ENCODE results near the gene CCL22.
A peak's percentile ranks its signal among the peaks of the same experiment; 100 is the strongest.
"Not testable (repeated sequence)": the region's sequence is repeated elsewhere in the genome, so short reads cannot be mapped to it uniquely, and the experiment has no call there.

CCL22 gene

DNA sequence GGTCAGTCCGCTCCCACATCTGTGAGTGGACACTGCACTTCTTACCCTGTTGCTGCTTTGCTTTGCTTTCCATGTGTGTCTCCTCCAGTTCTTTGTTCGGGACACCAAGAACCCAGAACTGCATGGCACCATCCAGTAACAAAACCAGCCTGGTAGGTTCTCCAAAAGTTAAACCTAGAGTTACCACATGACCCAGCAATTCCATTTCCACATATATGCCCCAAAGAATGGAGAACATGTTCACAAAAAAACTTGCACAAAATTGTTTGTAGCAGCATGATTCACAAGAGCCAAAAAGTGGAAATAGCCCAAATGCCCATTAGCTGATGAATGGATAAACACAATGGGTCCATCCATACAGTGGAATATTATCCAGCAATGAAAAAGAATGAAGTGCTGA is 10.3 kb upstream of the CCL22 start:
- DNase-seq, result no peak

DNA sequence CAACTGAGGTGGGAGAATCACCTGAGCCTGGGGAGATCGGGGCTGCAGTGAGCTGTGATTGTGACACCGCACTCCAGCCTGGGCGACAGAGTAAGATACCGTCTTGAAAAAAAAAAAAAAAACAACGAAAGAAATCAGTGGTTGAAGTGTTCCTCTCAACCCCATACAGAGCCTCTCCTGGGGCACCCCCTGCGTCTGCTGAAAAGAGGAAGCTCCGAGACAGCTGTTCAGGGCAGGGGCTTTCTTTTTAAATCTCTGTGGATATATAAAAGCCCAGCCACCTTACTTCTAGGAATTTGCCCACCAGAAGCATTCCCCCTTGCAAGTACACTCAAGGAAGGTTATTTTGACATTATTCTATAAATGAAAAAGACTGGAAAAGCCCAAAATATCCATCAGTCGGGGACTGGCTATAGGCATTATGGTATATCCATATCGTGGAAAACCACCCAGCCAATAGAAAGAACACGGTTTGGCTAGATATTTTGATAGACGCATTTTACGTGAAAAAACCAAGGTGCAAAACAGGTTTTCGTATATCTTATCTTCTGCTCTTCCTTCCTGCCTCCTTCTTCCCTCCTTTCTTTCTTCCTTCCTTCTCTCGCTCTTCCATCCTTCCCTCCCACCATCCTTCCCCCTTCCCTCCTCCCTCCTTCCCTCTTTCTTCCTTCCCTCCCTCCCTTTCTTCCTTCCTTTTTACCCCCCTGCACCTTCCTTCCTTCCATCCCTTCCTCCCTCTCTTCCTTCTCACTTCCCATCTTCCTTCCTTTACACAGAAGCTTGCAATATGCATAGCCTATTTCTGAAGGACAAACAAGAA is 9.2 kb upstream of the CCL22 start:
- DNase-seq, result peak; percentile 42

DNA sequence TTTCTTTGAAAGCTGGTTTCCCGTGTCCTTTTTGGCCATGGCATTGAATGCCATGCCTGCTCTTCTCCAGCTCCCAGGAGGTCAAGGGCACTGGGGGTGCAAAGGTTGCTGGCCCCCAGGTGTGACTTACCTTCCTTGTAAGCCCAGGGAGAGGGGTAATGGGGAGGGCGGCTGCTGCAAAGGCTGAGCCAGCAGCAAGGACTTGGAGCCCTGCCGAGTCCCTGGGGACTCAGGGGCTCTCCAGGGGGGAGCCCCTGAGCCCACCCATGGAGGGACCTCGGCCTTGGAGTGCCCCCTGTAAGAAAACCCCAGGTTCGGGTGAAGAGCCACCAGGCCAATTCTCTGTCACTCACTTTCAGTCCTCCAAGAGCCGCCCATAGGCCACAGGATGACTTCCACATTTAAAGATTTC is 5.9 kb upstream of the CCL22 start:
- no peak for DNase-seq

DNA sequence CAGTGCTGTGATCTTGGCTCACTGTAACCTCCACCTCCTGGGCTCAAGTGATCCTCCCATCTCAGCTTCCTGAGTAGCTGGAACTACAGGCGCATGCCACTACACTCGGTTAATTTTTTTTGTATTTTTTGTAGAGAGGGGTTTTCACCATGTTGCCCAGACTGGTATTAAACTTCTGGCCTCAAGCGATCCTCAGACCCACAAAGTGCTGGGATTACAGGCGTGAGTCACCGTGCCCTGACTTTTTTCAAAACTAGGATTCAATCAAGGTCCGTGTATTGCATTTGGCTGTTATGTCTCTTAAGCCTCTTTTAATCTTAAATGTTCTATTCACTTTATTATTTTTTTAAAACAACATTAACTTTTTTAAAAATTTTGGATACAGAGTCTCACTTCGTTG is 4.3 kb upstream of the CCL22 start:
- DNase-seq, result no peak

DNA sequence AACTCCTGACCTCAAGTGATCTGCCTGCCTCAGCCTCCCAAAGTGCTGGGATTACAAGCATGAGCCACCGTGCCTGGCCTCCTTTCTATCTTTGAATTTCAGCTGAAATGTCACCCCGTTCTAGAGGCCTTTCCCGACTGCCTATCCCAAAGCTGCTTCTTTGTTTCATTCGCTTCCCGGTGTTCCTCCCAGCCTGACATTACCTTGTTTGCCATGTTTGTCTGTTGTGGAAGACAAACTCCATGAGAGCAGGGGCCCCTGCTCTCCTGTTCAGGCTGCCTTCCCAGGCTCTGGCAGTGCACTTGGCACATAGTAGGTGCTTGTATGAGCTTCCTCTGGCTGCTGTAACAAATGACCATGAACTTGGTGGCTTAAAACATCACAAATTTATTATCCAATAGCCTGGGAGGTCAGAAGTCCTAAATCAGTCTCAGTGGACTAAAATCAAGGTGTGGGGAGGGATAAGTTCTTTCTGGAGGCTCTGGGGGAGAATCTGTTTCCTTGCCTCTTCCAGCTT is 2.6 kb upstream of the CCL22 start:
- no peak for DNase-seq

DNA sequence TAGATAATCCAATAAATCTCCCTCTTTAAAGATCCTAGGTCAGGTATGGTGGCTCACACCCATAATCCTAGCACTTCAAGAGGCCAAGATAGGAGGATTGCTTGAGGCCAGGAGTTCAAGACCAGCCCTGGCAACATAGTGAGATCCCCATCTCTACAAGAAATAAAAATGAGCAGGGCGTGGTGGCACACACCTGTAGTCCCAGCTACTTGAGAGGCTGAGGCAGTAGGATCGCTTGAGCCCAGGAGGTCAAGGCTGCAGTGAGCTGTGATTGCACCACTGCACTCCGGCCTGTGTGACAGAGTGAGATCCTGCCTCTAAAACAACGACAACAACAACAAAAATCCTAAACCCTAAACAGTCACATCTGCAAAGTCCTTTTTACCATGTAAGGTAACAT is 2.0 kb upstream of the CCL22 start:
- no peak for DNase-seq

DNA sequence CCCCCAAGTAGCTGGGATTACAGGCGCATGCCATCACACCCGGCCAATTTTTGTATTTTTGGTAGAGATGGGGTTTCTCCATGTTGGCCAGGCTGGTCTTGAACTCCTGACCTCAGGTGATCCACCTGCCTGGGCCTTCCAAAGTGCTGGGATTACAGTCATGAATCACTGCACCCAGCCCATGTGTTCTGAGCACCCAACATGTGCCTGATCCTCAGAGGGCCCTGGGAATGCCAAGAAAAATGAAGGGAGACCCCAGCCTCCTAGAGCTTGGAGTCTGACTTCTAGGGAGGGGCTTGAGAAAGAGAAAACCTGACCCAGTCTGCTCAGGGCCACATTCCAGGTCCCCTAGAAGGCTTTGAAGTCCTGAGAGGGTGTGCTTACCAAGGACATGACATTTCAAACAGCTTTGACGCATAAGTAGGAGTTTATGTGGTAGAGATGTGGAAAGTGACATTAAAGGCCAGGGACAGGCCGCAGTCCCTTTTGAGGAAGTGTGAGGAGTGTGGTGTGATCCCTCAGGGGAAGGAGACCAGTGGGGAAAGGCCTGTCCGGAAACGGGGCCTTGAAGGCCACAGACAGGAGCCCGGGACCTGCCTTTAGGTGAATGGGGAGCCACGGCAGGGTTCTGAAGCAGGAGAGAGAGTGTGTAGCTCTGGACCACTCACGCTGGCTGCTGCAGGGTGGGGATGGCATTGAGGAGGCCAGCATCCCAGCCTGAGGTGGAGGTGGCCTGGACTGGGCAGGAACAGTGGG is 1.1 kb upstream of the CCL22 start:
- DNase-seq, result peak; percentile 7

DNA sequence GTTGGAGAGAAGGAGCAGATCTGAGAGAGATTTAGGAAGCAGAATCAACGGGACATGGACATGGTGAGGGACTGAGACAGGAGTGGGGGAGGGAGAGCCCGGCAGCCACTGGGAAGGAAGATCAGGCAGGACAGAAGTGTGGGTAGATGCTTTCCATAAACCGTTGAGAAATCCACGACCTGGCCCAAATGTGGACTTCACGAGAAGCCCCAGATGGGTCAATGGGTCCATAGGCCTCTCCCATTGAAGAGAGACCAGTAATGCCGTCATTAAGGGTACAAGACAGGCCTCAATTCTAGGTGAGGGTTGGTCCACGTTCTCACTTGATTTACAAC is 530 bp upstream of the CCL22 start:
- no peak for DNase-seq

DNA sequence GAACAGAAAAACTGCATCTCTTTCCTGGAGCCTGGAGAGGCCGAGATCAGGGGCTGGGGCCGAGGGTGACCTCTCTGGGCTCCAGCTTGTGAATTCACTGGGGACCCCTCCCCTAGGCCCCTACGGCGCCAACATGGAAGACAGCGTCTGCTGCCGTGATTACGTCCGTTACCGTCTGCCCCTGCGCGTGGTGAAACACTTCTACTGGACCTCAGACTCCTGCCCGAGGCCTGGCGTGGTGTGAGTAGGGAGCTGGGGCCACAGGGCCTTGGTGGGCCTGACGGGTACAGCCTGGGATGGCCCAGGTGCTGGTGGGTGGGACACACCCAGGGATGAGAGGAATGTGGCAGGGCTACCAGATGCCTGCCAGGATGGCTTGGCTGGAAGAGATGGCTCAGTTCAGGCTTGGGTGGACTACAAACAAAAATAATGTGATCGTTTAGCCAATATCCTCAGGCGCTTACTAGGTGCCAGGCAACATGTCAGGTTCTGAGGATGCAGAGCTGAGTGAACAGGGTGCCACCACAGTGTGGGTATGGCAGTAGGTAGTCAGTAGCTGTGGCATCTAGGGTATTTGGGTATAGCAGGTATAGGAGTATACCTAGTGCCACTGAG is 1.8 kb downstream of the CCL22 start:
- DNase-seq, result no peak

DNA sequence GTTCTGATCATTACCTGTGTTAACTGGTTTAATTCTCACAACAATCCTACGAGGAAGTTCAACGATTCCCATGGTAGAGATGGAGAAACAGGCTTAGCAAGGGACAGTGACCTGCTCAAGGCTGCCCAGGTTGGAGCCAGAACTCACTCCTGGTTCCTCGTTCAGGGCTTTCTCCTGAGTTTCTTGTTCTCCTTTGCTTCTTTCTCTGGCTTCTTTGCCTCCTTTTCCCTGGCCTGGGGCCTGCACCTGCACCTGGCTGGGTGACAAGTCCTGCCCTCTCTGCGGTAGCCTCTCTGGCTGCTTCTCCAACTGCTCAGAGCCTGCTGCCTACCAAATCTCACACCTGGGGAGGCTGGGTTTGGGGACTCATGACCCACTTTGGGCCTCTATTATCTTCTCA is 2.8 kb downstream of the CCL22 start:
- no peak for DNase-seq

DNA sequence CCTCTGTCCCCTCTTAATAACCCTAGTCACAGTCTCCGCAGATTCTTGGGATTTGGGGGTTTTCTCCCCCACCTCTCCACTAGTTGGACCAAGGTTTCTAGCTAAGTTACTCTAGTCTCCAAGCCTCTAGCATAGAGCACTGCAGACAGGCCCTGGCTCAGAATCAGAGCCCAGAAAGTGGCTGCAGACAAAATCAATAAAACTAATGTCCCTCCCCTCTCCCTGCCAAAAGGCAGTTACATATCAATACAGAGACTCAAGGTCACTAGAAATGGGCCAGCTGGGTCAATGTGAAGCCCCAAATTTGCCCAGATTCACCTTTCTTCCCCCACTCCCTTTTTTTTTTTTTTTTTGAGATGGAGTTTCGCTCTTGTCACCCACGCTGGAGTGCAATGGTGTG is 5.6 kb downstream of the CCL22 start:
- no peak for DNase-seq

DNA sequence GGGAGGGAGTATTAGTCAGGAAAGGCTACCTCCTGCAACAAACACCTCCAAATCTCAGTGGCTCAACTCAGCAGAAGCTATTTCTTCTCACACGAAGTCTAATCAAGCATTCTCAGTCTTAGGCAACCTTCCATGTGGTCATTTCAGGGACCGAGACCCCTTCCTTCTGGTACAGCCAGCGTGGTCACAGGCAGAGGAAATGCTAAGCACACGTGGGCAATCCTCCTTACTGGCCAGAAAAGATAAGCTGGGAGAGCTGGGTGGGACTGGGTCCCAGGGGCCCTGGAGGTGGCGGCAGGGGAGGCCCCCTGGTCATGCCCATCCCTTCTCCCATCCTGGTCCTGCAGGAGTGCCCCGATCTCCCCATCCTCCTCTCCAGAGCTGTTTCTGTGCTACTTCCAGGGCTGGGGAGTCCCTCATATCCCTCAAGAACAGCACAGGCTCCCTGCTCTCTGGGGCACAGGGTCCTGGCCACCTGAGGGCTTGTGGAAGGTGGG is 8.0 kb downstream of the CCL22 start:
- DNase-seq, result peak; percentile 45

DNA sequence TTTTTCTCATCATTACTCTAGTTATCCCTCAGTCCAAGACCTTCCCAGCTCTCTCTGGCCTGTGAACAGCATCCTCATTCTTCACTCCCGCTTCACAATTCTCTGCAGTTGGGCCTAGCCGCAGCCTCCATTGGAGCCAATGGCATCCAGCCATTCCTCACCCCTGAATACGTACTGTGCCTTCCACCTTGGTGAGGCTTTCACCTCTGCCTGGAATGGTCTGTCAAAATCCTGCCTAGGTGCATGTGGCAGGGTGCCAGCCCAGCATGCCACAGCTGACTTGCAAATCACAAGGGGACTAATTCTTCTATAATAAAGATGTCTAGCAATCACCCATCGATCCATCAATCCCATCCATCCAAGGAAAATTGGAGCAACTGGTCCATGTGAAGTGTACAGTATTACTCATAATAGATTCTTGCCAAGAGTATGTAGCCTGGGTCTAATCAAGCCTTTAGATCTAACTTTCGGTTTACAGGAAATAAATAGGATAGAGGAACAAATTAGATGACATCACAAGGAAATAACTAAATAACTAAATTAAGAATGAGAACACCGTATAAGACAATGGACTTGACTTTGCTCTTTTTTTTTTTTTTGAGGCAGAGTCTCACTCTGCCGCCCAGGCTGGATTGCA is 8.7 kb downstream of the CCL22 start:
- DNase-seq, result no peak

DNA sequence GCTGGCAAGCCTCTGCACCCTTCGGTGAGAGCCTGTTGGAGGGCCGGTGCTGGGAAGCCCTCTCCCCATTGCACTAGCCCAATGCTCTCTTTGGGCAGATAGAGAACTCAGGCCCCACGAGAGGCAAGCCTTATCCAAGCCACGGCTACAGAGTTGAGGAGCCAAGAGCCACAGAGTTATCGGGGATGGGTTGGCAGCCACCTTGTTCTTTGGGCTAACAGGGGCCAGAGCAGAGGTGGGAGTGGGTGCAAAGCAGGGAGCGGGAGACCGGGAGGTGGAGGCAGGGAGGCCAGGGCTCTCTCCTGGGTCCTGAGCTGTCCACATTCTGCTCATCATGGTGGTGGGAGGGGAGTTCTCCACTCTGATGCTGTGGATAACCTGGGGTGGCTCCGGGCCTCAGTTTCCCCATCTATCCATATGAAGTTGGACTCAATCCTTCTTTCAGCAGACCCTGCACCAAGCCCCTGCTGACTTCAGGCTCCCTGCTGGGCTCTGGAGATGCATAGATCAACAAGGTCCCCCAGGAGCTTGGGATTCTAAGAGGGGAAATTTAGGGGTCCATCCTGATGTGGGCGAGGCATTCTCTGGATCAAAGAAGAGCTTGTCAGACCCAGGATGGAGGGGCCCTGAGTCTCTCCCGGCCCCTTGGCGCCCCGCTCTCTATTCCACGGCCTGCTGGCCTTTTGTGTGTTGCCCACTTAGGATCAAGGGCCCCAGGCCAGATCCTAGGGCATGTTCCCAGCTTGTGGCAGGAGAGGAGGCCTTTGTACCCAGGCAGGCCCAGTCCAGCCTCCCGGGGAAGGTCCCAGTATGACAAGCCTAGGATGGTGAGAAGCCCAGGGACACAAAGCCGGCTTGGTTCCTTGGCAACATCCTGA is 13.2 kb downstream of the CCL22 start:
- DNase-seq, result no peak

DNA sequence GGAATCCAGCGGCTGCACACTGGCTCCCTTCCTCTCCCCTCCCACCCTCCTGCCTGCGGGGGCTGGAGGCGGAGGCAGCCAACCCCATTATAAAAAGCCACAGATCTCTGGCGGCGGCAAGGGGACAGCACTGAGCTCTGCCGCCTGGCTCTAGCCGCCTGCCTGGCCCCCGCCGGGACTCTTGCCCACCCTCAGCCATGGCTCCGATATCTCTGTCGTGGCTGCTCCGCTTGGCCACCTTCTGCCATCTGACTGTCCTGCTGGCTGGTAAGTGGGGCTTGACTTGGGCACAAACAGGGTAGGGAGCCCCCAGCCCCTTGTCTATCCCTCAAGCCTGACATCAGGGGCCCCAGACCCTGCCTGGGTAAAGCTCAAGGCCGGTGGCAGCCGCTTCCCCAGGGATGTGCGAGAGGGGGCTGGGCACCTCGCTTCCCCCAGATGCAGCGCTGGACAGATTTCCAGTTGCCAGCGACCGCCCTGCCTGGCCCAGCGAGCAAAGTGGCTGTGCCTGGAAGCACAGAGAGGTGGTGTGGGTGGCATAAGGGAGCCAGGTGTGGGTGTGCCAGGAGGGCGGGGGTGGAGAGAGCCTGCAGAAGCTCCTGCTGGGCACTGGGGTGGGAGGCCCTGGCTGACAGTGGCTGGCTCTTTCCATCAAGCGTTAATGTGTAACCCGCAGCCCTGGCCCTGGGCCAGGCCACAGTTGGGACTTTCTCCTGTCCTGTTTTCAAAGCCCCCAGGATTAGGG is 14.0 kb downstream of the CCL22 start, which contains the start of gene CX3CL1:
Gene CX3CL1 (plus strand): TSS at position 119 of the 745 bp plus-strand sequence. CDS start 79 bp downstream, at position 198.
- DNase-seq, result no peak

DNA sequence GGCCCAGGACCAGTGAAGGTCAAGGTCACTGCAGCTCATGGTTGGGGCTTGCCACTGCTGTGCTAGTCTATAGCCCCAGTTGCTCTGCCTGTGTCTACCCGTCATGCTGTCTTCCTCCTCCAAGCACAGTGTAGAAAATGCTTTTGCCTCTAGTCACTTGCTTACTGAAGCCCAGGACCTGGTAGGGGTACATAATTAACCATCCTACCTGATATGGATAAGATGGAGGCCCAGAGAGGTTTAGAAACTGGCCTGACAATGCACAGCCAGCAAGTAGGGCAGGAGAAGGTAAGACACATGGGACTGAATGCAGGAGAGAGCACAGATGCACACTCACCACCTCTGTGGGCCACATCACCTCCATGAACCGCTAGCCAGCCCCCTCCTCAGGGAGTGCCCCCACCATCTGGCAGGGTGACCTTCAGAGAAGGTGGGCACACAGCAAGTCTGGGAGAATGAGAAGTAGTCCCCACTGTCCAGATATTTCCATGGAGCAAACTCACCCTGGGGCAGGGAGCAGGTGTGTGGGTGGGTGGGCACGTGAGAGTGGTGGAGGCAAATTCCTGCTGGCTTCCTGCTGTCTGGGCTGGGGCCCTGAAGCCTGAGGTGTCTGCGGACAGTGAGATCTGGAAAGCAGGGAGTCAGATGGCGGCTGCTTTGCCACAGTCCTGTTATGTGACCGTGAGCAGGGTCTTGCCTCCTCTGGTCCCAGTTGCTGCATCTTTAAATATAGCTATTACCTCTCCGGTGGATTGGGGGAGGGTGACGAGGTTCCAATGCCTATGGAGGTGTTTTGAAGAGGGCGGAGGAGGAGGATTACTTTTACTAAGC is 14.7 kb downstream of the CCL22 start:
- no peak for DNase-seq

DNA sequence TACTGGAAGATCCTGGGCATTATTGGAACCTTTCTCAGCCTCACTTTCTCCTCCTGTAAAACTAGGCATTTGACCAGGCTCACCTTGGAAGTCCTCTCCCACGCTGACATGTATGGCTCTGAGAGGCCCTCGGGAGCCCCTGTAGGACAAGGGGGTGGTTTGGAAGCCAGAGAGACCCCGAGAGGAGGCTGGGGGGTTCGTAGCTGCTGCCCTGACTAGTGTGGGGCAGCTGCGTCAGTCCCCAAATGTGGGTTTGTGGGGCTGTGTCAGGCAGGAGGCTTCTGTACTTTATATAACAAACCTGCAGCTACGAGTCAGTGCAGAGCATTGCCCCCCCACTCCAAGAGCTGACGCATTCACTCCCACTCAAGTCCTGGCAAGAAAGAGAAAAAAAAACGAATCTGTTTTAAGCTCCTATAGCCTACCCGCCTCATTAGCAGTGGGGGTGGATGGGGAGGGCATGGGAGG is 15.5 kb downstream of the CCL22 start:
- no peak for DNase-seq

DNA sequence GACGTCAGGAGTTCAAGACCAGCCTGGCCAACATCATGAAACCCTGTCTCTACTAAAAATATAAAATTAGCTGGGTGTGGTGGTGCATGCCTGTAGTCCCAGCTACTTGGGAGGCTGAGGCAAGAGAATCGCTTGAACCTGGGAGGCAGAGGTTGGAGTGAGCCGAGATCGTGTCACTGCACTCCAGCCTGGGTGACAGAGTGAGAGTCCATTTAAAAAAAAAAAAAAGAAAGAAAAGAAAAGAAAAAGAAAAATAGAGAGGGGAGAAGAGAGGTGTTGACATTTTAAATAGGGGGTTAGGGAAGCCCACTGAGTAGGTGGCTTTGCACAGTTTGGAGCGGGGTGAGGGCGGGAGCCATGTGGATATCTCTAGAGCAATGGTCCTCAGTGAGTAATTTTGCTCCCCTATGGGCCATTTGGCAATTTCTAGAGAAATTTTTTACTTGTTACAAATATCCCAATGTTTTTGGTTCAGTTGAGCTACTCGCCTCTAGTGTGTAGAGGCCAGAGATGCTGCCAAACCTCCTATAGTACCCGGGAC is 16.4 kb downstream of the CCL22 start:
- not testable (repeated sequence) for DNase-seq

DNA sequence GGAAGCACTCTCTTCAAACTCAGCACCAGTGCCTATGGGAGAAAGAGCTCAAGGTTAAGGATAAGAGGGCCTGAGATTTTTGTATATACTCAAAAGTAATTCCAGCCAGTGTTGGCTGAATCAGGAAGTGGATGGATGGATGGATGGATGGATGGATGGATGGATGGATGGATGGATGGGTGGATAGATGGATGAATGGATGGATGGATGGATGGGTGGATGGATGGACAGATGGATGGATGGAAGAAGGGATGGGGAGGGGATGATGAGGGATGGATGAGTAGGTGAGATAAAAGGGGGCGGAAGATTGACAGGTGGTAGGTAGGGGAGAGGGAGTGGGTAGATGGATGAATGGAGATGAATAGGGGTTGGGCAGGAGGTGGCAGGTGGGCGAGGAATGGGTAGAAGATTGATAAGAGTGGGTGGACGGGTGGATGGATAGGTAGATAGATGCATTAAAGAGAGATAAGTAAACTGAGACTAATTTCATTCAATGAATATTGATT is 17.8 kb downstream of the CCL22 start:
- no peak for DNase-seq
